Epithelial cell of proximal tubule (primary cell): ENCODE results near the gene MYZAP. TPM values are rescaled to one million over a fixed set of nuclear protein-coding genes. Genes with fewer than 3 reads are reported as not detected.

Experiments
- DNase-seq: peaks from one replicate; pipeline ENCODE4 v3.0.0-alpha.2; 2011; ENCODE audit warnings: low read depth
- H3K4me3 ChIP-seq: 2 replicates; pipeline ENCODE4 v1.5.1; 2011; ENCODE audit warnings: low read depth, mild to moderate bottlenecking, low read length
- total RNA-seq: library from RNA; depleted of rRNA; stranded (reverse); fragments of >200 nt; gene quantifications from 2 replicates; pipeline ENCODE4 v1.2.3, GENCODE V29; 2015
- TF ChIP-seq, protein P1 (sequence below): conservative IDR thresholded peaks from 2 replicates; pipeline ENCODE4 v1.5.1; 2012; ENCODE audit warnings: low read depth, mild to moderate bottlenecking, low read length

MYZAP gene
- total RNA-seq, 1 donor from 2014 or later: 0.06 TPM

DNA sequence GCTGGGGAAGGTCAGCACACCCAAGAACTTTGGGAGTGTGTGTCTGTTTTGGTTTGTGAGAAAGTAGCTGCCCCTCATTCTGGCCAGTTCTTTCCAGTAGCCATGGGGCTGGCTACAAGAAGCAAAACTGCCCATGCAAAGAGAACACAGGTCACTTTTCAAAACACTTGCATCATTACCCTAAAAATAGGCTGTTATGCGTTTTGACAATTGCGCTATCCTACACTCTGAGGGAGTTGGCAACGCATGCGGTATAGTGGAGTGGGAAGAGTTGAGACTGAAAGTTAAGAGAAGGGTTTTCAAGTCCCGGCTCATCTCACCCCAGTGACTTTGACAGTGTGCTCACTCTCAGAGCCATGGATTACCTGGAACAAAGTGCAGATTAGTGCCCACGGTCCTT is 41.8 kb upstream of the MYZAP start:
- no peak overlapping the region for H3K4me3 ChIP-seq
- TF ChIP-seq, protein P1, sequence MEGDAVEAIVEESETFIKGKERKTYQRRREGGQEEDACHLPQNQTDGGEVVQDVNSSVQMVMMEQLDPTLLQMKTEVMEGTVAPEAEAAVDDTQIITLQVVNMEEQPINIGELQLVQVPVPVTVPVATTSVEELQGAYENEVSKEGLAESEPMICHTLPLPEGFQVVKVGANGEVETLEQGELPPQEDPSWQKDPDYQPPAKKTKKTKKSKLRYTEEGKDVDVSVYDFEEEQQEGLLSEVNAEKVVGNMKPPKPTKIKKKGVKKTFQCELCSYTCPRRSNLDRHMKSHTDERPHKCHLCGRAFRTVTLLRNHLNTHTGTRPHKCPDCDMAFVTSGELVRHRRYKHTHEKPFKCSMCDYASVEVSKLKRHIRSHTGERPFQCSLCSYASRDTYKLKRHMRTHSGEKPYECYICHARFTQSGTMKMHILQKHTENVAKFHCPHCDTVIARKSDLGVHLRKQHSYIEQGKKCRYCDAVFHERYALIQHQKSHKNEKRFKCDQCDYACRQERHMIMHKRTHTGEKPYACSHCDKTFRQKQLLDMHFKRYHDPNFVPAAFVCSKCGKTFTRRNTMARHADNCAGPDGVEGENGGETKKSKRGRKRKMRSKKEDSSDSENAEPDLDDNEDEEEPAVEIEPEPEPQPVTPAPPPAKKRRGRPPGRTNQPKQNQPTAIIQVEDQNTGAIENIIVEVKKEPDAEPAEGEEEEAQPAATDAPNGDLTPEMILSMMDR: no peak
- DNase-seq: no peak

DNA sequence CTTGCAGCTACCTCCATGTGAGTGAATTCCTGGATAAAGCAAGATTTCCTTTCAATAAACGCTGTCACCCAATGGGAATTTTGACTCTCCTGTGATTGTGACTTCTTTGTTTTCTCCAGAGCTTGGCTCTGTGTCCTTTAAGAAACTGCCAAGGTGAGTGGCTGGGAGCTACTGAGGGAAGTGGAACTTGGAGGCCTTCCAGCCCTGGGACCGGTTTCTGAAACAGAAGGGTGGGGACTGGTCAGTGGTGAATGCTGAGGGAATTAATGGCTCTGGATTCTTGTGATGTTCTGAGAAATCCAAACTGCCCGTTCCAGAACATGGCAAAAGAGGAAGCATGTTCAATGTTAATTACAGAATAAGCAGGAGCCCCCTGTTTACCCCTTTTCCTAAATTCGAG is 41.1 kb upstream of the MYZAP start:
- no peak for DNase-seq
- TF ChIP-seq, protein P1: no peak

DNA sequence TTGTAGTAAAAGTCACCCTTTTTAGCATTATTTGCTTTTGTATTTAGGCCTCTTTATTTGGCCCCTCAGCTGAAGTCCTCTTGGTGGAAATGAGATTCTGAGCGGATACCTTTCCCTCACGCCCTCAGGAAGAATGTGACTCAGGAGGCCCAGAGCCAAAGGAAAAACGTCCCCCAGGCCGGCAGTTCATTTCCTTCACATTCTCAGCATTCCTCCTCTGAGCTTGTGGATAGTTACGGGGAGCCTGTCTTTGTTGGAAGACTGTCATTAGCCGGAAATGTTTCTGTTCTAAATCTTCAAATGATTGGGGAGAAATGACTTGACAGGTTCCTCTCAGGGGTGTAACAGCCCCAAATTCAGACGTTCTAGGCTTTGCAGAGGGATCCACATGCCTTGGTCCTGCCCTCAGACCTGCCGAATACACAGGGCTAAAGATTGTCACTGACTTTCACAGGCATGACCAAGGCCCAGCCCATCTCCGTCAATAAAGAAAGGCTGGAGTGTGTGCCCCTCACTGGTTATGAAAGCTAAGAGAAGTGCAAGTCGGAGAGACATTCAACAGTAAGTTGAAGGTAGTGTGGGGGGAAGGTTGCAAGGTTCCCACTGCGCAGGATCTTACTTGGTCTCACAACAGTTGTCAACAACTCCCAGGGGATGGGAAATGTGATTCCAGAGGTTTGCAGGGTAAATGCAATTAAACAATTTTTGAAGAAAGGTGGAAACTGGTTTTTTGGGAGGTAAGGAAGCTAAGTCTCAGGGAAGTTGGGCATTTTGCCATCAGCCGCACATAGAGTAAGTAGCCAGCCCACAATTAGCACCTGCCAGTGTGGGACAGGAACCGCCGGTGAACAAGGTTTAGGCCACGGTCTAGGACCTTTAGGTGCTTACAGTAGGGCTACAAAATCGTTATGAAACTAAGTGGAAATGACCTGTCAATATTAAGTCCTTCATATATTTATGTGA is 39.7 kb upstream of the MYZAP start:
- no peak overlapping the region for H3K4me3 ChIP-seq
- DNase-seq: no peak
- TF ChIP-seq, protein P1: no peak

More for the DNA sequence above, 41.1 kb upstream of the MYZAP start:
- H3K4me3 ChIP-seq: no peak overlapping the region

DNA sequence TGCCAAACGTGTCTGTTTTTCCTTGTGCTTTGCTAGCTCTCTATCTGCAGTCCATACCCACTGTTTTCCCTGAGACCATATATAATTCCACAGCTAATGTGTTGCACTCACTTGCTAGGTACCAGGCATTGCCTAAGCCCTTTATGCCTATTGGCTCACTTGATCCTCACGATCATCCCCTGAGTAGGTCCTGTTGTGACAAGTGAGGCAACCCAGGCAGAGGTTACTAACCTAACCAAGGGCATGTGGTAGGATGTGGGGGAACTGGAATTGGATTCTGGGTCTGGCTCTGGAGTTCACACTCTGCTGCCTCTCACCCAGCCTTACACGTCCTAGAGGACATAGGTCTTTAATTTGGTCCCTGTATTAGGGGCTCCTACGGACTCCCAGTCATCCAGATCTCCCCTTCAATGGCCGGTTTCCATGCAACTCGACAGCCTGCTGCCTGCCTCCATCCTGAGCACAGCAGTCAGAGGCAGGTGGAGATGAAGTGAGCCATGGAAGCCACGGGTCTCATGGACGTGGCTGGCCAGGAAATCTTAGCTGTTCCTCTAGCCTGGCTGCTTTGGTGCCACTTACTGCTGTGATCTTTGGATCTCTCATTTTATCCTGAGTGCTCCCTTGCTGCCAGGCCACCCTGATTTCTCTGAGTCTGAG is 38.9 kb upstream of the MYZAP start:
- no peak overlapping the region for H3K4me3 ChIP-seq
- TF ChIP-seq, protein P1: no peak
- DNase-seq: no peak

DNA sequence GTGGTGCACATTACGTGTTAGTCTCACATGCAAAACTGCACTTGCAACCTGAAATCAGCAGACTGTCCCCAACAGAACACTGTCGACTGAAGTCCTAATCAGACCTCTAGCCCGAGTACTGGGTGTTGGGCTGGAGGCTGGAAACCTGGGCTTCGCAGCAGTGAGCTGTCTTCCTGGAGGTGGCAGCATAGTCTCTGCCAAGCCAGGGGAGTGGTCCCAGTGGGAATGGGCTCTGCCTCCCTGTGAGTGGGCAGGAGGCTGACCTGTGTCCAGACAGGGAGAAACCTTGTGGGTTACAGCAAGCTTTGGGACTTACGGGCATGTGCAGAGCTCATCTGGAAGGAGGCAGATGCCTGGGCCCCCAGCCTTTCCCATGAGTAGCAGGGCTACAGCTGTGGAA is 38.2 kb upstream of the MYZAP start:
- TF ChIP-seq, protein P1: no peak
- DNase-seq: no peak
- no peak overlapping the region for H3K4me3 ChIP-seq

DNA sequence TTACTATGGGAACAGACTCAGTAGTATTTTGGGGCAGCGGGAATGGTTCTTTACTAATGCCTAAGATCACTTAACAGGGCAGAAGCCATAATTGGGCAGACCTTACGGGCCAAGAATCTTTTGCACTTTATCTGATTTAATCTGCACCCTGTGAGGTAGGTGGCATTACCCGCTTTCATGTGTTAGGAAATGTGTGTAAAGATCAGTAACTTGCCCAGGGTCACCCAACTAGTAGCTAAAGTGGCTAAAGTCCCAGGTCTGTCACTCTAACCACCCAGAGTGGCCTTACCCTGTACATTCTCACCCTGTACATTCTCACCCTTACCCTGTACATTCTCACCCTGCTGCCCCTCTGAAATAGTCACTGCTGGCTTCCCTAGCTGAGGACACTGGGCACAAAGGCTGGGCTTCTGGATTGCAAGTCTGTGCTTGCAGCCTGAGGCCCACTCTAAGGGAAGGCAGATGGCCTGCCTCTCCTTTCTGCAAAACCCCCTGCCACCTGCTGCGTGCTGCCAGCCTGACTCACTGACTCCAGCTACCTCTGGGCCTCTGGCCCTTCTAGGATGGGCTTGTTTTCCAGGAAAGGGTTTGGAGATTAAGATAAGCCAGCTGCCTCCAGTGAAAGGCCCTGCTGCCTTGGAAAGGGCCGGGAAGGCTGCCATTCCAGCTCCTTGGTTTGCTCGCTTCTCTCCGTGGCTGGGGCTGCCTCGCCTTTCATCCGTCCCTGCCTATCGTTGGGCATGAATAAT is 37.5 kb upstream of the MYZAP start:
- no peak overlapping the region for H3K4me3 ChIP-seq
- TF ChIP-seq, protein P1: no peak
- no peak for DNase-seq
